Body of pancreas (tissue), 4 donors: ENCODE data around the gene LCN10. TPM values are rescaled to one million over a fixed set of nuclear protein-coding genes. Genes with fewer than 3 reads are reported as not detected.

Source experiments
- ATAC-seq: fragments of 150-250 bp; one replicate; pipeline ENCODE4 v1.9.1; 2016
- DNase-seq, 4 donors: peaks; one replicate each; pipeline ENCODE4 v3.0.0-alpha.2; 2019
- H3K27ac ChIP-seq, 4 donors: fragments of 200-600 bp; sonication (generic); 1 replicate in 3 of 4; 2 replicates in 1 of 4; pipeline versions ENCODE4 v1.5.1 to v1.6.1; 2016 to 2019; ENCODE audit warnings: mild to moderate bottlenecking in 1 of 4, mixed read lengths in 1 of 4, moderate library complexity in 1 of 4
- H3K27me3 ChIP-seq, 2 donors: fragments of 200-600 bp; sonication (generic); one replicate each; pipeline ENCODE4 v1.6.0; 2016; ENCODE audit warnings: mild to moderate bottlenecking in 1 of 2
- H3K36me3 ChIP-seq, 2 donors: fragments of 200-600 bp; sonication (generic); replicated peaks in 1 of 2; 2 replicates each; pipeline ENCODE4 v1.5.1; 2016; ENCODE audit warnings: low read depth in 2 of 2; ENCODE audit not compliant: insufficient read depth in 1 of 2
- H3K4me1 ChIP-seq: fragments of 200-600 bp; sonication (generic); one replicate; pipeline ENCODE4 v1.6.0; 2016
- H3K4me3 ChIP-seq, 2 donors: fragments of 200-600 bp; sonication (generic); 1 replicate in 1 of 2; 2 replicates in 1 of 2; pipeline ENCODE4 v1.5.1; 2016 to 2019
- H3K9me3 ChIP-seq, 3 donors: fragments of 200-600 bp; sonication (generic); 1 replicate in 2 of 3; 2 replicates in 1 of 3; pipeline ENCODE4 v1.5.1; 2016
- POLR2A ChIP-seq, 3 donors: fragments of 450-650 bp; IDR thresholded peaks; one replicate each; pipeline ENCODE4 v1.6.1; 2016; ENCODE audit warnings: antibody characterized with exemption in 3 of 3, mild to moderate bottlenecking in 2 of 3
- WGBS, 2 donors: methylation state at CpG; one replicate each; pipeline ENCODE4 v1.1.5; 2017; 5-methylcytosine and 5-hydroxymethylcytosine counted together
- intact Hi-C: fragments of 100-400 bp; cut with DNase I; formaldehyde crosslinking; loops from one replicate; pipeline ENCODE4 v1.15.1; 2023
- total RNA-seq, 2 donors: library from RNA; depleted of rRNA; stranded (reverse); fragments of >200 nt; gene quantifications; one replicate each; pipeline ENCODE4 v1.1.0, GENCODE V29; 2016
- TF ChIP-seq, protein P1 (sequence below), 7 experiments: fragments of 450-650 bp in 4 of 7; fragments of 200-600 bp in 3 of 7; sonication (generic) in 3 of 7; IDR thresholded peaks; one replicate each; pipeline ENCODE4 v1.5.1; 2016 to 2019; ENCODE audit warnings: antibody characterized with exemption in 7 of 7

LCN10 gene
- total RNA-seq, 2 donors from 2014 or later = 0.78 to 4.6 TPM

- intact Hi-C loops = no loop called here
- Histone ChIP-seq H3K27me3 (no peaks in the 10 kb centered on the region), H3K4me1 (no peaks in the 10 kb centered on the region), H3K9me3 (no peaks in the 10 kb centered on the region), H3K27ac (no peak overlapping the region), H3K36me3 (no peaks in the 10 kb centered on the region), H3K4me3 (no peak overlapping the region)
- no peak for DNase-seq
- TF ChIP-seq POLR2A (IDR thresholded peaks at IDR 0.05) = no peak
- TF ChIP-seq, protein P1, sequence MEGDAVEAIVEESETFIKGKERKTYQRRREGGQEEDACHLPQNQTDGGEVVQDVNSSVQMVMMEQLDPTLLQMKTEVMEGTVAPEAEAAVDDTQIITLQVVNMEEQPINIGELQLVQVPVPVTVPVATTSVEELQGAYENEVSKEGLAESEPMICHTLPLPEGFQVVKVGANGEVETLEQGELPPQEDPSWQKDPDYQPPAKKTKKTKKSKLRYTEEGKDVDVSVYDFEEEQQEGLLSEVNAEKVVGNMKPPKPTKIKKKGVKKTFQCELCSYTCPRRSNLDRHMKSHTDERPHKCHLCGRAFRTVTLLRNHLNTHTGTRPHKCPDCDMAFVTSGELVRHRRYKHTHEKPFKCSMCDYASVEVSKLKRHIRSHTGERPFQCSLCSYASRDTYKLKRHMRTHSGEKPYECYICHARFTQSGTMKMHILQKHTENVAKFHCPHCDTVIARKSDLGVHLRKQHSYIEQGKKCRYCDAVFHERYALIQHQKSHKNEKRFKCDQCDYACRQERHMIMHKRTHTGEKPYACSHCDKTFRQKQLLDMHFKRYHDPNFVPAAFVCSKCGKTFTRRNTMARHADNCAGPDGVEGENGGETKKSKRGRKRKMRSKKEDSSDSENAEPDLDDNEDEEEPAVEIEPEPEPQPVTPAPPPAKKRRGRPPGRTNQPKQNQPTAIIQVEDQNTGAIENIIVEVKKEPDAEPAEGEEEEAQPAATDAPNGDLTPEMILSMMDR (IDR thresholded peaks at IDR 0.05) = no peak
- ATAC-seq = no peak
- 80 to 81% methylated on average over 8 to 12 of the region's 12 CpGs for WGBS, 2 donors
Observed at GRCh38 chr9:136734837-136735496, 7.8 kb downstream of the LCN10 start.

DNA sequence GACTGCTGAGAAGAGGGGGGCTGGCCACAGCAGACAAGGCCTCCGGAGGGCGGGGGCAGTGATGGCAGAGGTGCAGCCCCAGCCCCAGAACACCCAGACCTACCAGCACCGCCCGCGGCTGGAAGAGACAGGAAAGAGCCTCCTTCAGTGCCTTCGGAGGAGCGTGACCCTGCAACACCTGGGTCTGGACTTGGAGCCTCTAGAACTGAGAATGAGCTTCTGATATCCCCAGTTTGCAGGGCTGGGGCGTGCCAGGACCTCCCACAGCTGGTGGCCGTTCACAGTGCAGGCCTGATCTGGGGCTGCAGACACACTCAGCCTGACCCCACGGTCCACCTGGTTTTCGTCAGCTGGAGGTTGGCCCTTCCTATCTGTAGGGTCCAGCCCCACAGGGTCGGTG is 9.1 kb downstream of the LCN10 start:
- H3K9me3 ChIP-seq = no peaks in the 10 kb centered on the region
- intact Hi-C loops = no loop called here
- H3K27ac ChIP-seq = no peak overlapping the region
- H3K4me1 ChIP-seq = peaks cover 7% of the 10 kb centered on the region
- ATAC-seq (no peak), DNase-seq (no peak)
- no peak for TF ChIP-seq POLR2A (IDR thresholded peaks at IDR 0.05)
- TF ChIP-seq, protein P1 (IDR thresholded peaks at IDR 0.05) = no peak
- no peaks in the 10 kb centered on the region for H3K36me3 ChIP-seq
- H3K4me3 ChIP-seq = no peak overlapping the region
- H3K27me3 ChIP-seq = no peaks in the 10 kb centered on the region
- WGBS, 2 donors = 91 to 93% methylated on average over 10 to 12 of the region's 12 CpGs

DNA sequence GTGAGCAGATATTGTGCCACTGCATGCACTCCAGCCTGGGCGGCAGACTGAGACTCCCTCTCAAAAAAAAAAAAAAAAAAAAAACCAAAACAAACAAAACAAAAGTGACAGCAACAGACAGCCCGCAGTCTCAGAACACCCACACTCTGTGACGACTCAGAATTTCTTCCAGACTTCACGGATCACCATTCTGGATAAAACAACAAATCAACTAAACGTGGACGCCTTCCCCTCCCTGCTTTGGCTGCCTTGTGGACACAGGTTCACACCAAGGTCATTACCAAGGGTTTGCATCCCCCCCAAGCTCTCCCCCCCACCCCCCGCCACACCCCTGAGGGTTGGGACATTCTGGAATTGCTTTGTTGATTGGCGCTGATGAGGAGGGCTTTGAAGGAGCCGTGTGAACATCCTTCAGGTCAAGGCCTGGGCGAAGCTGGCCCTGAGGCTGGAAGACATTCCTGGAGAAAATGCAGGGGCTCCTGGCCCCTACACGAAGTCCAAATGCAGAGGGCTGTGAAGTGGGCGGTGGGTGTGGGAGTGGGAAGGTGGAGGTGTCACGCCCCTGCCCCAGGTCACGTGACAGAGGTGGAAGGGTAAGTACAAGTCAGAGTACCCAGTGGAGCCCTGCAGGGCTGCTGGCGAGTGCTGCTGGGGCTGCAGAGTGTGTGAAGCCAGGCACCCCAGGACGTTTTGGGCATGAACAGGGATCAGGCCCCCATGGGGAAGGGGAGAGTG is 10.1 kb downstream of the LCN10 start:
- Histone ChIP-seq H3K27me3 (no peaks in the 10 kb centered on the region), H3K4me1 (peaks cover 14% of the 10 kb centered on the region), H3K36me3 (no peaks in the 10 kb centered on the region), H3K27ac (no peak overlapping the region), H3K9me3 (no peaks in the 10 kb centered on the region), H3K4me3 (no peak overlapping the region)
- intact Hi-C loops = no loop called here
- 75 to 78% methylated on average over 14 to 16 of the region's 16 CpGs for WGBS, 2 donors
- DNase-seq (no peak), ATAC-seq (no peak)
- TF ChIP-seq, protein P1 (IDR thresholded peaks at IDR 0.05) = no peak
- TF ChIP-seq POLR2A (IDR thresholded peaks at IDR 0.05) = no peak

- 86 to 93% methylated on average over 4 to 8 of the region's 8 CpGs for WGBS, 2 donors
- TF ChIP-seq, protein P1 (IDR thresholded peaks at IDR 0.05) = no peak
- TF ChIP-seq POLR2A (IDR thresholded peaks at IDR 0.05) = no peak
- ATAC-seq (no peak), DNase-seq (no peak)
- intact Hi-C loops = no loop called here
- Histone ChIP-seq H3K36me3 (peaks cover 0 to 3% of the 10 kb centered on the region in 2 donors), H3K4me3 (no peak overlapping the region), H3K27ac (no peak overlapping the region), H3K27me3 (no peaks in the 10 kb centered on the region), H3K9me3 (no peaks in the 10 kb centered on the region), H3K4me1 (peaks cover 37% of the 10 kb centered on the region)
Observed at GRCh38 chr9:136729926-136730325, 12.8 kb downstream of the LCN10 start.
